HFF-Myc (cell line): ENCODE measurements around the gene MYADML2.

Source experiments
- DNase-seq: peaks from one replicate; pipeline ENCODE4 v3.0.0-alpha.2; 2011; ENCODE audit warnings: low read depth; ENCODE audit errors: extremely low read depth
- H3K4me3 ChIP-seq: replicated peaks from 2 replicates; pipeline ENCODE4 v1.5.1; 2011; ENCODE audit warnings: low read depth, mild to moderate bottlenecking, control low read depth, low read length
- CTCF ChIP-seq: IDR thresholded peaks from 2 replicates; pipeline ENCODE4 v1.5.1; 2012; ENCODE audit warnings: mild to moderate bottlenecking, low read depth, low read length, control low read depth; ENCODE audit errors: missing control alignments

The MYADML2 gene

GRCh38 chr17:81891303-81891552, 55.8 kb downstream of the MYADML2 start:
- peak overlapping the region; percentile 73 for H3K4me3 ChIP-seq
- DNase-seq: no peak
- TF ChIP-seq CTCF: no peak

- DNase-seq: no peak
- no peak for TF ChIP-seq CTCF
- peak overlapping the region; percentile 73 for H3K4me3 ChIP-seq
Measured at GRCh38 chr17:81890447-81891302, 56.4 kb downstream of the MYADML2 start.
